WTC11 (cell line): Measurements from ENCODE around the gene CFAP119. TPM values are rescaled to one million over a fixed set of nuclear protein-coding genes. Genes with fewer than 3 reads are reported as not detected.

Source experiments
- FOXP1 ChIP-seq: sonication (generic); formaldehyde crosslinking; IDR thresholded peaks from 2 replicates; pipeline ENCODE4 v1.8.0; 2022; ENCODE audit warnings: missing genetic modification reagents, mild to moderate bottlenecking, moderate library complexity, borderline replicate concordance
- NFATC4 ChIP-seq: fragments of 250-450 bp; sonication (Bioruptor Pico); IDR thresholded peaks from 2 replicates; pipeline ENCODE4 v1.9.0; 2021; ENCODE audit warnings: mild to moderate bottlenecking
- SP1 ChIP-seq: sonication (generic); formaldehyde crosslinking; conservative IDR thresholded peaks from 2 replicates; pipeline ENCODE4 v1.8.1; 2022; ENCODE audit warnings: missing genetic modification reagents
- ZNF263 ChIP-seq: sonication (generic); formaldehyde crosslinking; IDR thresholded peaks from 2 replicates; pipeline ENCODE4 v1.8.1; 2022; ENCODE audit warnings: low read depth, mild to moderate bottlenecking, moderate library complexity, missing genetic modification reagents
- ZNF425 ChIP-seq: fragments of 250-450 bp; sonication (Bioruptor Pico); conservative IDR thresholded peaks from 2 replicates; pipeline ENCODE4 v1.9.0; 2021; ENCODE audit warnings: mild to moderate bottlenecking
- total RNA-seq: library from RNA; stranded (reverse); gene quantifications from 3 replicates; pipeline ENCODE4 v1.2.3, GENCODE V29; 2021
- TF ChIP-seq, protein P1 (sequence below): sonication (generic); formaldehyde crosslinking; IDR thresholded peaks from 2 replicates; pipeline ENCODE4 v1.8.0; 2022; ENCODE audit warnings: missing genetic modification reagents
- TF ChIP-seq, protein P2 (sequence below): fragments of 250-450 bp; sonication (Bioruptor Pico); IDR thresholded peaks from 2 replicates; pipeline ENCODE4 v2.1.2; 2022; ENCODE audit warnings: mild to moderate bottlenecking, moderate library complexity

CFAP119 gene
- total RNA-seq, 1 experiment from 2014 or later, result 6.6 TPM

DNA sequence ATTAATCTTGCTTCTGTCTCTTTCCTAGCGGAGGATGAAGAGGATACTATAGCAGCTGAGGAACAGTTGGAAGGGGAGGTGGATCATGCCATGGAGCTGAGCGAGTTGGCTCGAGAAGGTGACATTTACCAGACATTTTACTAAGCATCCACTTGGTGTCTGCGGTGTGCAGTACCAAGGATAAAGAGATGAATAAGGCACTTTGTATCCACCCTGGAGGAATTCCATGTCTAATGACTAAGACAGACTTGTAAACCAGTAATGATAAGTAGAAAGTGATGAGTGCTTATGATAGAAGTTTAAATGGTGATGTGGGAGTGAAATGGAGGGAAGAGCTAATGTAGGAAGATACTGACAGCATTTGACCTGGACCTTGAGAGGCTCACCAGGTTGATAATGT, 50.9 kb downstream of the CFAP119 start (continued):
- TF ChIP-seq, protein P1, sequence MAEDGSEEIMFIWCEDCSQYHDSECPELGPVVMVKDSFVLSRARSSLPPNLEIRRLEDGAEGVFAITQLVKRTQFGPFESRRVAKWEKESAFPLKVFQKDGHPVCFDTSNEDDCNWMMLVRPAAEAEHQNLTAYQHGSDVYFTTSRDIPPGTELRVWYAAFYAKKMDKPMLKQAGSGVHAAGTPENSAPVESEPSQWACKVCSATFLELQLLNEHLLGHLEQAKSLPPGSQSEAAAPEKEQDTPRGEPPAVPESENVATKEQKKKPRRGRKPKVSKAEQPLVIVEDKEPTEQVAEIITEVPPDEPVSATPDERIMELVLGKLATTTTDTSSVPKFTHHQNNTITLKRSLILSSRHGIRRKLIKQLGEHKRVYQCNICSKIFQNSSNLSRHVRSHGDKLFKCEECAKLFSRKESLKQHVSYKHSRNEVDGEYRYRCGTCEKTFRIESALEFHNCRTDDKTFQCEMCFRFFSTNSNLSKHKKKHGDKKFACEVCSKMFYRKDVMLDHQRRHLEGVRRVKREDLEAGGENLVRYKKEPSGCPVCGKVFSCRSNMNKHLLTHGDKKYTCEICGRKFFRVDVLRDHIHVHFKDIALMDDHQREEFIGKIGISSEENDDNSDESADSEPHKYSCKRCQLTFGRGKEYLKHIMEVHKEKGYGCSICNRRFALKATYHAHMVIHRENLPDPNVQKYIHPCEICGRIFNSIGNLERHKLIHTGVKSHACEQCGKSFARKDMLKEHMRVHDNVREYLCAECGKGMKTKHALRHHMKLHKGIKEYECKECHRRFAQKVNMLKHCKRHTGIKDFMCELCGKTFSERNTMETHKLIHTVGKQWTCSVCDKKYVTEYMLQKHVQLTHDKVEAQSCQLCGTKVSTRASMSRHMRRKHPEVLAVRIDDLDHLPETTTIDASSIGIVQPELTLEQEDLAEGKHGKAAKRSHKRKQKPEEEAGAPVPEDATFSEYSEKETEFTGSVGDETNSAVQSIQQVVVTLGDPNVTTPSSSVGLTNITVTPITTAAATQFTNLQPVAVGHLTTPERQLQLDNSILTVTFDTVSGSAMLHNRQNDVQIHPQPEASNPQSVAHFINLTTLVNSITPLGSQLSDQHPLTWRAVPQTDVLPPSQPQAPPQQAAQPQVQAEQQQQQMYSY, result no peak
- TF ChIP-seq ZNF263 (CRISPR knock-in tag) (no peak), ZNF425 (CRISPR knock-in tag) (no peak), FOXP1 (CRISPR knock-in tag) (no peak), SP1 (CRISPR knock-in tag) (no peak), NFATC4 (no peak)
- TF ChIP-seq, protein P2, sequence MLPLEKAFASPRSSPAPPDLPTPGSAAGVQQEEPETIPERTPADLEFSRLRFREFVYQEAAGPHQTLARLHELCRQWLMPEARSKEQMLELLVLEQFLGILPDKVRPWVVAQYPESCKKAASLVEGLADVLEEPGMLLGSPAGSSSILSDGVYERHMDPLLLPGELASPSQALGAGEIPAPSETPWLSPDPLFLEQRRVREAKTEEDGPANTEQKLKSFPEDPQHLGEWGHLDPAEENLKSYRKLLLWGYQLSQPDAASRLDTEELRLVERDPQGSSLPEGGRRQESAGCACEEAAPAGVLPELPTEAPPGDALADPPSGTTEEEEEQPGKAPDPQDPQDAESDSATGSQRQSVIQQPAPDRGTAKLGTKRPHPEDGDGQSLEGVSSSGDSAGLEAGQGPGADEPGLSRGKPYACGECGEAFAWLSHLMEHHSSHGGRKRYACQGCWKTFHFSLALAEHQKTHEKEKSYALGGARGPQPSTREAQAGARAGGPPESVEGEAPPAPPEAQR (CRISPR knock-in tag), result no peak

Other genes starting within 250 kb of the CFAP119 start
- 35.9 to 43.0 TPM (median 42.4 TPM) in 3 replicates for gene ZNF768, start 235.5 kb downstream of the CFAP119 start, total RNA-seq
- gene ZNF747, start 227.2 kb downstream of the CFAP119 start, total RNA-seq, result 11.3 to 11.7 TPM (median 11.5 TPM) in 3 replicates
- gene ZNF764, start 203.7 kb downstream of the CFAP119 start, total RNA-seq, result 9.0 to 10.4 TPM (median 9.1 TPM) in 3 replicates
- gene ZNF688, start 190.3 kb downstream of the CFAP119 start, total RNA-seq, result 4.2 to 6.0 TPM (median 4.9 TPM) in 3 replicates
- 15.4 to 16.5 TPM (median 16.0 TPM) in 3 replicates for gene ZNF785, start 176.4 kb downstream of the CFAP119 start, total RNA-seq
- gene ZNF689, start 151.7 kb downstream of the CFAP119 start, total RNA-seq, result 13.2 to 16.3 TPM (median 15.9 TPM) in 3 replicates
- 21.9 to 24.3 TPM (median 22.0 TPM) in 3 replicates for gene PRR14, start 111.1 kb downstream of the CFAP119 start, total RNA-seq
- gene FBRS, start 103.6 kb downstream of the CFAP119 start, total RNA-seq, result 18.9 to 23.2 TPM (median 19.9 TPM) in 3 replicates
- gene SRCAP, start 62.9 kb downstream of the CFAP119 start, total RNA-seq, result 54.9 to 58.5 TPM (median 55.8 TPM) in 3 replicates
- gene PHKG2, start 13.6 kb downstream of the CFAP119 start, total RNA-seq, result 40.8 to 50.5 TPM (median 45.0 TPM) in 3 replicates
- gene RNF40, start 260 bp upstream of the CFAP119 start, total RNA-seq, result 63.7 to 77.1 TPM (median 66.9 TPM) in 3 replicates
- gene ZNF629, start 25.1 kb upstream of the CFAP119 start, total RNA-seq, result 18.7 to 20.0 TPM (median 19.7 TPM) in 3 replicates
- gene BCL7C, start 132.0 kb upstream of the CFAP119 start, total RNA-seq, result 18.3 to 20.3 TPM (median 18.7 TPM) in 3 replicates
- 1.4 to 1.9 TPM (median 1.6 TPM) in 3 replicates for gene CTF1, start 134.6 kb upstream of the CFAP119 start, total RNA-seq
- 79.0 to 84.9 TPM (median 84.3 TPM) in 3 replicates for gene FBXL19, start 161.5 kb upstream of the CFAP119 start, total RNA-seq
- 10.8 to 13.5 TPM (median 13.2 TPM) in 3 replicates for gene ORAI3, start 187.0 kb upstream of the CFAP119 start, total RNA-seq
- 29.3 to 31.1 TPM (median 29.4 TPM) in 3 replicates for gene SETD1A, start 195.7 kb upstream of the CFAP119 start, total RNA-seq
- gene HSD3B7, start 223.1 kb upstream of the CFAP119 start, total RNA-seq, result 4.1 to 4.5 TPM (median 4.5 TPM) in 3 replicates
- gene STX1B, start 248.6 kb upstream of the CFAP119 start, total RNA-seq, result 15.9 to 20.5 TPM (median 19.9 TPM) in 3 replicates